DOHH2 (cell line): ENCODE data around the gene EZH1.

ENCODE experiments used
- H3F3A ChIP-seq: fragments of 200-600 bp; sonication (generic), shearing (Covaris generic); 2 replicates; pipeline ENCODE4 v1.6.0; 2016; ENCODE audit warnings: antibody characterized with exemption, mild to moderate bottlenecking; ENCODE audit not compliant: control insufficient read depth, insufficient read depth
- H3K27ac ChIP-seq: fragments of 200-600 bp; sonication (generic); 2 replicates; pipeline ENCODE4 v1.5.1; 2014; ENCODE audit warnings: low read depth, mild to moderate bottlenecking, low read length, moderate library complexity
- H3K27me3 ChIP-seq: fragments of 200-600 bp; sonication (generic); 2 replicates; pipeline ENCODE4 v1.6.1; 2014; ENCODE audit warnings: mild to moderate bottlenecking, low read length, mixed read lengths; ENCODE audit not compliant: control insufficient read depth
- H3K36me3 ChIP-seq: fragments of 200-600 bp; sonication (generic); 2 replicates; pipeline ENCODE4 v1.6.1; 2014; ENCODE audit warnings: mild to moderate bottlenecking, low read length, moderate library complexity, mixed read lengths; ENCODE audit not compliant: control insufficient read depth
- H3K4me1 ChIP-seq: fragments of 200-600 bp; sonication (generic); 2 replicates; pipeline ENCODE4 v1.6.1; 2014; ENCODE audit warnings: mild to moderate bottlenecking, low read length, mixed read lengths; ENCODE audit not compliant: control insufficient read depth
- H3K4me2 ChIP-seq: fragments of 200-600 bp; sonication (generic); 2 replicates; pipeline ENCODE4 v1.6.0; 2014; ENCODE audit warnings: mild to moderate bottlenecking, low read length, moderate library complexity
- H3K4me3 ChIP-seq: fragments of 200-600 bp; sonication (generic); 2 replicates; pipeline ENCODE4 v1.5.1; 2014; ENCODE audit warnings: mild to moderate bottlenecking, low read length, mixed read lengths
- H3K79me2 ChIP-seq: fragments of 200-600 bp; sonication (generic); 2 replicates; pipeline ENCODE4 v1.6.1; 2014; ENCODE audit warnings: mild to moderate bottlenecking, low read length, mixed read lengths; ENCODE audit not compliant: control insufficient read depth
- H3K9me2 ChIP-seq: fragments of 200-600 bp; sonication (generic); replicated peaks from 2 replicates; pipeline ENCODE4 v1.6.1; 2014; ENCODE audit warnings: mild to moderate bottlenecking, low read length, mixed read lengths; ENCODE audit not compliant: control insufficient read depth
- H3K9me3 ChIP-seq: fragments of 200-600 bp; sonication (generic); 2 replicates; pipeline ENCODE4 v1.6.1; 2014; ENCODE audit warnings: antibody characterized with exemption, low read length, mixed read lengths; ENCODE audit not compliant: control insufficient read depth, insufficient read depth
- H4K20me1 ChIP-seq: fragments of 200-600 bp; sonication (generic); 2 replicates; pipeline ENCODE4 v1.6.0; 2014; ENCODE audit warnings: low read depth, mild to moderate bottlenecking, antibody characterized with exemption, low read length, moderate library complexity; ENCODE audit not compliant: control insufficient read depth, insufficient read depth
- CTCF ChIP-seq: fragments of 200-600 bp; sonication (generic); IDR thresholded peaks from one replicate; pipeline ENCODE4 v1.5.1; 2014; ENCODE audit warnings: antibody characterized with exemption, mild to moderate bottlenecking, low read depth, low read length; ENCODE audit not compliant: poor library complexity, severe bottlenecking
- EZH2phosphoT487 ChIP-seq: fragments of 200-600 bp; sonication (generic); IDR thresholded peaks from 2 replicates; pipeline ENCODE4 v1.6.1; 2017; ENCODE audit warnings: borderline replicate concordance, mild to moderate bottlenecking, antibody characterized with exemption, low read length, moderate library complexity, mixed read lengths

Gene EZH1

GRCh38 chr17:42740699-42741098 is 4.1 kb downstream of the EZH1 start:
- peaks cover 4% of the 10 kb centered on the region for H3K9me3 ChIP-seq
- no peak overlapping the region for H3K27ac ChIP-seq
- H3K79me2 ChIP-seq, result peaks cover 55% of the 10 kb centered on the region
- peaks cover 4% of the 10 kb centered on the region for H3K36me3 ChIP-seq
- no peak overlapping the region for H3K4me3 ChIP-seq
- H3K4me1 ChIP-seq, result peaks cover 32% of the 10 kb centered on the region
- no peak overlapping the region for H3K4me2 ChIP-seq
- no peaks in the 10 kb centered on the region for H3F3A ChIP-seq
- peaks cover 4% of the 10 kb centered on the region; the same call in 1 of the 2 replicates for H3K27me3 ChIP-seq
- no peaks in the 10 kb centered on the region for H3K9me2 ChIP-seq
- TF ChIP-seq CTCF (no peak), EZH2phosphoT487 (no peak)
- H4K20me1 ChIP-seq, result no peaks in the 10 kb centered on the region

- Histone ChIP-seq H3K9me2 (no peaks in the 10 kb centered on the region), H3K4me2 (no peak overlapping the region), H3K36me3 (peaks cover 47% of the 10 kb centered on the region), H3K27me3 (no peaks in the 10 kb centered on the region), H3F3A (0 out of 2 replicates have a peak, but pooled peaks cover 8% of the 10 kb centered on the region), H3K27ac (no peak overlapping the region), H3K4me3 (no peak overlapping the region), H3K9me3 (no peaks in the 10 kb centered on the region), H4K20me1 (no peaks in the 10 kb centered on the region), H3K4me1 (no peaks in the 10 kb centered on the region), H3K79me2 (no peaks in the 10 kb centered on the region)
- no peak for TF ChIP-seq CTCF
- no peak for TF ChIP-seq EZH2phosphoT487
Measured at GRCh38 chr17:42725143-42725542, 19.7 kb downstream of the EZH1 start.

GRCh38 chr17:42723636-42724035 is 21.2 kb downstream of the EZH1 start:
- no peaks in the 10 kb centered on the region for H3K4me1 ChIP-seq
- H3K27me3 ChIP-seq, result no peaks in the 10 kb centered on the region
- no peak overlapping the region for H3K4me3 ChIP-seq
- TF ChIP-seq EZH2phosphoT487, result no peak
- TF ChIP-seq CTCF, result no peak
- no peak overlapping the region for H3K4me2 ChIP-seq
- no peaks in the 10 kb centered on the region for H3K9me2 ChIP-seq
- no peaks in the 10 kb centered on the region for H3K79me2 ChIP-seq
- H3F3A ChIP-seq, result 0 out of 2 replicates have a peak, but pooled peaks cover 8% of the 10 kb centered on the region
- H3K9me3 ChIP-seq, result no peaks in the 10 kb centered on the region
- H3K36me3 ChIP-seq, result peaks cover 50% of the 10 kb centered on the region
- no peak overlapping the region for H3K27ac ChIP-seq
- H4K20me1 ChIP-seq, result no peaks in the 10 kb centered on the region
